ENCODE measurements around the gene ELF3. TPM values are rescaled to one million over a fixed set of nuclear protein-coding genes. Genes with fewer than 3 reads are reported as not detected.

ELF3 gene
- total and polyA plus RNA-seq, 2 of the 8 experiments (the other 6 are each of a cell fraction or from before 2014, with no cell fraction given), result 17.3 to 25.0 TPM

DNA sequence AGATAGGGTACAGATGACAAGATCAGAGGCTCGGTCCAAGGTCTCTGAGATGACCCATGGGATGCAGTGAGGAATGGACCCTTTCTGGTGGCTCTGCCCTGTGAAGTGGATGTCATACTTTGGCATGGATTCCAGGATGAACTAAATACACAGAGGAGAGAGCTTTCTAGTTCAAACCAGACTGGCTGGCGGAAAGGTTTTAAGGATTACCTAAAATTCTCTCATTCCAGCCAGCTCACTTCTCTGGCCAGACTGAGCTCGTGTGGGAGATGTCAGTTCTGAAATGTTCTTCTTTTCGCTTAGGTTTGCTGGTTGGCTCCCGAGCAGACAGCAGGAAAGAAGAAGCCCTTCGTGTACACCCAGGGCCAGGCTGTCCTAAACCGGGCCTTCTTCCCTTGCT lies 21.8 kb upstream of the ELF3 start:
- Histone ChIP-seq H2BK5ac (ENCODE audit: low read depth, low read length) (no peak overlapping the region), H4K20me1 (replicated peaks in 1 of 2; ENCODE audit: control insufficient read depth in 1 of 2, insufficient read depth in 2 of 2, low read length in 2 of 2) (peaks cover 0 to 2% of the 10 kb centered on the region in 2 experiments), H2BK20ac (ENCODE audit: low read length) (no peak overlapping the region), H3K79me2 (ENCODE audit: control insufficient read depth in 1 of 2, insufficient read depth in 2 of 2, low read length in 2 of 2) (peaks cover 3 to 34% of the 10 kb centered on the region in 2 experiments; a peak in 3 of 4 replicates), H3K27ac (ENCODE audit: low read depth, low read length) (no peak overlapping the region), H2BK120ac (replicated peaks; ENCODE audit: low read depth, low read length) (no peak overlapping the region), H4K8ac (ENCODE audit: extremely low read depth, insufficient read depth, low read length) (no peak overlapping the region), H3K4me1 (replicated peaks in 1 of 4; ENCODE audit: control insufficient read depth in 3 of 4, insufficient read depth in 4 of 4, low read length in 3 of 4) (peaks cover 0 to 2% (median 0%) of the 10 kb centered on the region in 4 experiments; a peak in 2 of 7 replicates), H3K56ac (replicated peaks; ENCODE audit: insufficient read length, low read depth, low read length) (no peak overlapping the region), H3K23me2 (ENCODE audit: low read depth, low read length) (no peaks in the 10 kb centered on the region), H3K23ac (ENCODE audit: insufficient read length) (no peak overlapping the region), H2AK5ac (ENCODE audit: low read depth, low read length) (no peak overlapping the region), H3K79me1 (ENCODE audit: low read depth, low read length) (peaks cover 2% of the 10 kb centered on the region; the same call in 1 of the 2 replicates), H3K9me3 (ENCODE audit: insufficient read depth in 2 of 2, low read depth in 1 of 2, low read length in 1 of 2) (no peaks in the 10 kb centered on the region), H3K4me2 (ENCODE audit: insufficient read depth in 1 of 2, low read depth in 2 of 2, low read length in 2 of 2) (no peak overlapping the region), H4K5ac (ENCODE audit: insufficient read length, low read depth, low read length) (no peak overlapping the region), H2BK15ac (ENCODE audit: low read length) (no peak overlapping the region), H2AFZ (ENCODE audit: low read length) (no peak overlapping the region), H2BK12ac (ENCODE audit: low read depth, low read length) (no peak overlapping the region), H3K4ac (replicated peaks; ENCODE audit: insufficient read length, low read depth, low read length) (no peak overlapping the region), H3K36me3 (ENCODE audit: control insufficient read depth in 2 of 4, insufficient read depth in 4 of 4, low read length in 3 of 4) (peaks cover 15 to 34% (median 28%) of the 10 kb centered on the region in 4 experiments), H3K9ac (replicated peaks in 1 of 4; ENCODE audit: extremely low read depth in 1 of 4, low read depth in 3 of 4, low read length in 3 of 4) (no peak overlapping the region), H3K14ac (ENCODE audit: insufficient read length) (no peak overlapping the region), H3K18ac (ENCODE audit: extremely low read depth, low read length) (no peak overlapping the region), H4K91ac (replicated peaks; ENCODE audit: insufficient read length, low read length) (no peak overlapping the region), H3K27me3 (replicated peaks in 1 of 4; ENCODE audit: control insufficient read depth in 3 of 4, extremely low read depth in 1 of 4, insufficient read depth in 3 of 4, low read length in 3 of 4) (no peaks in the 10 kb centered on the region), H3K4me3 (ENCODE audit: extremely low read depth in 1 of 4, insufficient read depth in 2 of 4, low read depth in 3 of 4, low read length in 4 of 4) (no peak overlapping the region)
- CTCF ChIA-PET (ENCODE audit: partially characterized antibody), result interaction anchor here (0.8 to 6.6 kb wide), 7 partner anchors 10 to 148 kb away, joined by 3 to 52 read pairs (median 3); no protein-coding TSS in a partner anchor
- 79% methylated on average over 7 of the region's 7 CpGs; no CpG with 5 or more reads in 1 of the 2 experiments for WGBS, 2 experiments (ENCODE audit: extremely low coverage in 1 of 2, insufficient coverage in 1 of 2, insufficient read length in 1 of 2, insufficient replicate concordance in 2 of 2, low coverage in 1 of 2, low lambda C conversion rate in 2 of 2, missing lambda C conversion rate in 1 of 2)
- DNase-seq (ENCODE audit: low read depth in 1 of 2, low spot score in 2 of 2) (no peak), FAIRE-seq (no peak)
- POLR2A ChIA-PET (ENCODE audit: partially characterized antibody), result interaction anchor here (1.5 kb wide), 1 partner anchor 12 kb away, joined by 7 read pairs; no protein-coding TSS in a partner anchor
- TF ChIP-seq RFX5 (IDR thresholded peaks at IDR 0.05; ENCODE audit: borderline replicate concordance, low read depth, low read length), result no peak
- TF ChIP-seq, protein P1, sequence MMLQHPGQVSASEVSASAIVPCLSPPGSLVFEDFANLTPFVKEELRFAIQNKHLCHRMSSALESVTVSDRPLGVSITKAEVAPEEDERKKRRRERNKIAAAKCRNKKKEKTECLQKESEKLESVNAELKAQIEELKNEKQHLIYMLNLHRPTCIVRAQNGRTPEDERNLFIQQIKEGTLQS (IDR thresholded peaks at IDR 0.05; ENCODE audit: insufficient read depth, low read depth, low read length), result no peak
- TF ChIP-seq, protein P2, sequence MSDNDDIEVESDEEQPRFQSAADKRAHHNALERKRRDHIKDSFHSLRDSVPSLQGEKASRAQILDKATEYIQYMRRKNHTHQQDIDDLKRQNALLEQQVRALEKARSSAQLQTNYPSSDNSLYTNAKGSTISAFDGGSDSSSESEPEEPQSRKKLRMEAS (IDR thresholded peaks at IDR 0.05), result no peak
